Neural progenitor cell (in vitro differentiated cells): Measurements from ENCODE around the gene LPIN2. TPM values are rescaled to one million over a fixed set of nuclear protein-coding genes. Genes with fewer than 3 reads are reported as not detected.

Experiments
- DNase-seq: peaks from one replicate; pipeline ENCODE4 v3.0.0-alpha.2; 2016; ENCODE audit warnings: low spot score
- H2AFZ ChIP-seq: fragments of 200-600 bp; sonication (generic); replicated peaks from 2 replicates; pipeline ENCODE4 v1.6.1; 2016; ENCODE audit warnings: antibody characterized with exemption
- H3F3A ChIP-seq: fragments of 200-600 bp; sonication (generic); 2 replicates; pipeline ENCODE4 v1.6.1; 2016; ENCODE audit warnings: antibody characterized with exemption, low read depth
- H3K27ac ChIP-seq: fragments of 200-600 bp; sonication (generic); 2 replicates; pipeline ENCODE4 v1.5.1; 2016; ENCODE audit warnings: mild to moderate bottlenecking
- H3K27me3 ChIP-seq: fragments of 200-600 bp; sonication (generic); 2 replicates; pipeline ENCODE4 v1.6.1; 2016; ENCODE audit warnings: mild to moderate bottlenecking, moderate library complexity
- H3K36me3 ChIP-seq: fragments of 200-600 bp; sonication (generic); 2 replicates; pipeline ENCODE4 v1.5.1; 2016
- H3K4me1 ChIP-seq: fragments of 200-600 bp; sonication (generic); 2 replicates; pipeline ENCODE4 v1.6.1; 2016; ENCODE audit warnings: mixed run types
- H3K4me2 ChIP-seq: fragments of 200-600 bp; sonication (generic); 2 replicates; pipeline ENCODE4 v1.6.1; 2016
- H3K4me3 ChIP-seq: fragments of 200-600 bp; sonication (generic); 2 replicates; pipeline ENCODE4 v1.5.1; 2016
- H3K79me2 ChIP-seq: fragments of 200-600 bp; sonication (generic); 2 replicates; pipeline ENCODE4 v1.6.1; 2016; ENCODE audit warnings: low read depth
- H3K9ac ChIP-seq: fragments of 200-600 bp; sonication (generic); 2 replicates; pipeline ENCODE4 v1.6.1; 2016
- H3K9me3 ChIP-seq: fragments of 200-600 bp; sonication (generic); 2 replicates; pipeline ENCODE4 v1.5.1; 2016; ENCODE audit warnings: low read depth
- H4K20me1 ChIP-seq: fragments of 200-600 bp; sonication (generic); 2 replicates; pipeline ENCODE4 v1.6.1; 2016; ENCODE audit warnings: low read depth
- H3K27ac Mint-ChIP-seq: 3 replicates; pipeline ENCODE4 v1.8.0; 2021; ENCODE audit warnings: mixed read lengths
- H3K27me3 Mint-ChIP-seq: 2 replicates; pipeline ENCODE4 v1.8.0; 2022; ENCODE audit warnings: low read depth, mild to moderate bottlenecking, inconsistent platforms, moderate library complexity, mixed read lengths; ENCODE audit not compliant: insufficient read depth
- H3K36me3 Mint-ChIP-seq: 3 replicates; pipeline ENCODE4 v1.8.0; 2021; ENCODE audit warnings: mixed read lengths
- H3K4me1 Mint-ChIP-seq: 3 replicates; pipeline ENCODE4 v1.8.0; 2021; ENCODE audit warnings: mixed read lengths
- H3K4me3 Mint-ChIP-seq: 3 replicates; pipeline ENCODE4 v1.8.0; 2021; ENCODE audit warnings: mild to moderate bottlenecking, moderate library complexity, mixed read lengths
- H3K9me3 Mint-ChIP-seq: 3 replicates; pipeline ENCODE4 v1.8.0; 2020; ENCODE audit warnings: mixed read lengths
- CTCF ChIP-seq: fragments of 200-600 bp; sonication (generic); IDR thresholded peaks from 2 replicates; pipeline ENCODE4 v1.5.1; 2017; ENCODE audit warnings: antibody characterized with exemption, mild to moderate bottlenecking
- EZH2 ChIP-seq: fragments of 200-600 bp; sonication (generic); IDR thresholded peaks from 2 replicates; pipeline ENCODE4 v1.6.1; 2017; ENCODE audit warnings: antibody characterized with exemption, mild to moderate bottlenecking, moderate library complexity
- EZH2phosphoT487 ChIP-seq: fragments of 200-600 bp; sonication (generic); IDR thresholded peaks from 2 replicates; pipeline ENCODE4 v1.6.1; 2017; ENCODE audit warnings: antibody characterized with exemption
- small RNA-seq: library from RNA; depleted of rRNA; stranded (forward); fragments of <200 nt; gene quantifications from one replicate; pipeline ENCODE3, GENCODE V24; 2015
- total RNA-seq: library from RNA; depleted of rRNA; stranded (reverse); fragments of >200 nt; gene quantifications from 2 replicates; pipeline ENCODE4 v1.2.3, GENCODE V29; 2015; ENCODE audit warnings: low replicate concordance

LPIN2 gene
- total RNA-seq, 1 donor from 2014 or later, result 32.1 TPM

DNA sequence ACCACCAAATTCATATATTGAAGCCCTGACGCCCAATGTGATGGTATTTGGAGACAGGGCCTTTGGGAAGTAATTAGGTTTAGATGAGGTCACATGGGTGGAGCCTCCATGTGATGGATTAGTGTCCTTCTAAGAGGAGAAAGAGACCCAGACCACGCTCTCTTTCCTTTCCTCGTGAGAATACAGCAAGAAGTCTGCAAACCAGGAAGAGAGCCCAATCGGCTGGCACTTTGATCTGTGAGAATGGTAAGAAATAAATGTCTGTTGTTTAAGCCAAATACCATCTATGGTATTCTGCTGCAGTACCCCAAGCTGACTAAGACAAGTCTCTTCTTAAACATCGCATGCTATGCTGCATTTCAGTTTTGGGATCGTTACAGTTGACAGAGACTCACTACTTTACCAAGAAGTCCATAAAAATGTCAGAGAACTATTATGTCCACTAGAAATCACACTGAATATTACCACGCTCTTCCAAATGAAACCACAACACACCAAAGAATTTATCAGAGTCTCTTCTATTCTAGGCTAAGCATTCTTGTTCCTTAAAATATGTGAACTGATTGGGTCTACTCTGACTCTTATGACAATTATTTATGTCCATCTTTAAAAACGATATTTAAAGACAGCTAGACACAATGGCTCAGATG is 48.5 kb downstream of the LPIN2 start:
- peaks cover 22% of the 10 kb centered on the region for H3K4me1 ChIP-seq
- Mint-ChIP-seq H3K27ac (no peak overlapping the region), H3K4me1 (peaks cover 48% of the 10 kb centered on the region), H3K9me3 (no peaks in the 10 kb centered on the region), H3K27me3 (no peaks in the 10 kb centered on the region), H3K36me3 (peaks cover 12% of the 10 kb centered on the region), H3K4me3 (no peak overlapping the region)
- H3K79me2 ChIP-seq, result peaks cover 56% of the 10 kb centered on the region
- TF ChIP-seq CTCF, result no peak
- no peak for TF ChIP-seq EZH2
- no peak for TF ChIP-seq EZH2phosphoT487
- no peak overlapping the region for H3K27ac ChIP-seq
- no peaks in the 10 kb centered on the region for H3K27me3 ChIP-seq
- H3K9ac ChIP-seq, result no peak overlapping the region
- no peak for DNase-seq
- H4K20me1 ChIP-seq, result peaks cover 7% of the 10 kb centered on the region
- H3K9me3 ChIP-seq, result no peaks in the 10 kb centered on the region
- no peak overlapping the region for H3K4me3 ChIP-seq
- H2AFZ ChIP-seq, result no peak overlapping the region
- H3K4me2 ChIP-seq, result no peak overlapping the region
- H3K36me3 ChIP-seq, result no peaks in the 10 kb centered on the region
- H3F3A ChIP-seq, result peaks cover 11% of the 10 kb centered on the region

Small RNA genes within 50 kb of the gene (small RNA-seq; reads per million reads assigned to genes)
- gene RF00156, result not detected

Other genes starting within 250 kb of the LPIN2 start
- 2.2 and 10.7 TPM in 2 replicates for gene EMILIN2, start 166.1 kb downstream of the LPIN2 start, total RNA-seq
- 0.45 and 1.4 TPM in 2 replicates for gene MYOM1, start 206.8 kb upstream of the LPIN2 start, total RNA-seq
- gene MYL12A, start 234.7 kb upstream of the LPIN2 start, total RNA-seq, result 222 and 365 TPM in 2 replicates
- 127 and 152 TPM in 2 replicates for gene MYL12B, start 249.0 kb upstream of the LPIN2 start, total RNA-seq